DOHH2 (cell line): ENCODE measurements around the gene PACRG.

Source experiments
- H3F3A ChIP-seq: fragments of 200-600 bp; sonication (generic), shearing (Covaris generic); 2 replicates; pipeline ENCODE4 v1.6.0; 2016; ENCODE audit warnings: antibody characterized with exemption, mild to moderate bottlenecking; ENCODE audit not compliant: control insufficient read depth, insufficient read depth
- H3K27ac ChIP-seq: fragments of 200-600 bp; sonication (generic); 2 replicates; pipeline ENCODE4 v1.5.1; 2014; ENCODE audit warnings: low read depth, mild to moderate bottlenecking, low read length, moderate library complexity
- H3K27me3 ChIP-seq: fragments of 200-600 bp; sonication (generic); 2 replicates; pipeline ENCODE4 v1.6.1; 2014; ENCODE audit warnings: mild to moderate bottlenecking, low read length, mixed read lengths; ENCODE audit not compliant: control insufficient read depth
- H3K36me3 ChIP-seq: fragments of 200-600 bp; sonication (generic); 2 replicates; pipeline ENCODE4 v1.6.1; 2014; ENCODE audit warnings: mild to moderate bottlenecking, low read length, moderate library complexity, mixed read lengths; ENCODE audit not compliant: control insufficient read depth
- H3K4me1 ChIP-seq: fragments of 200-600 bp; sonication (generic); 2 replicates; pipeline ENCODE4 v1.6.1; 2014; ENCODE audit warnings: mild to moderate bottlenecking, low read length, mixed read lengths; ENCODE audit not compliant: control insufficient read depth
- H3K4me2 ChIP-seq: fragments of 200-600 bp; sonication (generic); 2 replicates; pipeline ENCODE4 v1.6.0; 2014; ENCODE audit warnings: mild to moderate bottlenecking, low read length, moderate library complexity
- H3K4me3 ChIP-seq: fragments of 200-600 bp; sonication (generic); 2 replicates; pipeline ENCODE4 v1.5.1; 2014; ENCODE audit warnings: mild to moderate bottlenecking, low read length, mixed read lengths
- H3K79me2 ChIP-seq: fragments of 200-600 bp; sonication (generic); 2 replicates; pipeline ENCODE4 v1.6.1; 2014; ENCODE audit warnings: mild to moderate bottlenecking, low read length, mixed read lengths; ENCODE audit not compliant: control insufficient read depth
- H3K9me2 ChIP-seq: fragments of 200-600 bp; sonication (generic); replicated peaks from 2 replicates; pipeline ENCODE4 v1.6.1; 2014; ENCODE audit warnings: mild to moderate bottlenecking, low read length, mixed read lengths; ENCODE audit not compliant: control insufficient read depth
- H3K9me3 ChIP-seq: fragments of 200-600 bp; sonication (generic); 2 replicates; pipeline ENCODE4 v1.6.1; 2014; ENCODE audit warnings: antibody characterized with exemption, low read length, mixed read lengths; ENCODE audit not compliant: control insufficient read depth, insufficient read depth
- H4K20me1 ChIP-seq: fragments of 200-600 bp; sonication (generic); 2 replicates; pipeline ENCODE4 v1.6.0; 2014; ENCODE audit warnings: low read depth, mild to moderate bottlenecking, antibody characterized with exemption, low read length, moderate library complexity; ENCODE audit not compliant: control insufficient read depth, insufficient read depth
- CTCF ChIP-seq: fragments of 200-600 bp; sonication (generic); IDR thresholded peaks from one replicate; pipeline ENCODE4 v1.5.1; 2014; ENCODE audit warnings: antibody characterized with exemption, mild to moderate bottlenecking, low read depth, low read length; ENCODE audit not compliant: poor library complexity, severe bottlenecking
- EZH2phosphoT487 ChIP-seq: fragments of 200-600 bp; sonication (generic); IDR thresholded peaks from 2 replicates; pipeline ENCODE4 v1.6.1; 2017; ENCODE audit warnings: borderline replicate concordance, mild to moderate bottlenecking, antibody characterized with exemption, low read length, moderate library complexity, mixed read lengths

The PACRG gene

GRCh38 chr6:163285691-163286090 is 557.9 kb downstream of the PACRG start:
- H4K20me1 ChIP-seq, result no peaks in the 10 kb centered on the region
- H3K9me2 ChIP-seq, result no peaks in the 10 kb centered on the region
- H3K36me3 ChIP-seq, result no peaks in the 10 kb centered on the region
- H3K4me2 ChIP-seq, result no peak overlapping the region
- H3K79me2 ChIP-seq, result no peaks in the 10 kb centered on the region
- TF ChIP-seq EZH2phosphoT487 (no peak), CTCF (no peak)
- no peaks in the 10 kb centered on the region for H3K9me3 ChIP-seq
- H3K27me3 ChIP-seq, result no peaks in the 10 kb centered on the region
- no peaks in the 10 kb centered on the region for H3K4me1 ChIP-seq
- no peak overlapping the region for H3K27ac ChIP-seq
- no peak overlapping the region for H3K4me3 ChIP-seq
- no peaks in the 10 kb centered on the region for H3F3A ChIP-seq

- Histone ChIP-seq H3K4me1 (no peaks in the 10 kb centered on the region), H3K27me3 (no peaks in the 10 kb centered on the region), H4K20me1 (no peaks in the 10 kb centered on the region), H3K36me3 (no peaks in the 10 kb centered on the region), H3K4me2 (no peak overlapping the region), H3F3A (no peaks in the 10 kb centered on the region), H3K4me3 (no peak overlapping the region), H3K79me2 (no peaks in the 10 kb centered on the region), H3K27ac (no peak overlapping the region), H3K9me3 (no peaks in the 10 kb centered on the region), H3K9me2 (no peaks in the 10 kb centered on the region)
- TF ChIP-seq EZH2phosphoT487 (no peak), CTCF (no peak)
Measured at GRCh38 chr6:163287626-163288025, 559.9 kb downstream of the PACRG start.

- Histone ChIP-seq H3K4me1 (no peaks in the 10 kb centered on the region), H3K79me2 (no peaks in the 10 kb centered on the region), H4K20me1 (no peaks in the 10 kb centered on the region), H3K9me3 (no peaks in the 10 kb centered on the region), H3K27ac (no peak overlapping the region), H3K9me2 (no peaks in the 10 kb centered on the region), H3K27me3 (no peaks in the 10 kb centered on the region), H3K4me2 (no peak overlapping the region), H3K36me3 (no peaks in the 10 kb centered on the region), H3F3A (no peaks in the 10 kb centered on the region), H3K4me3 (no peak overlapping the region)
- TF ChIP-seq CTCF, result no peak
- no peak for TF ChIP-seq EZH2phosphoT487
Measured at GRCh38 chr6:163288066-163288465, 560.3 kb downstream of the PACRG start.

GRCh38 chr6:163288915-163289314 is 561.1 kb downstream of the PACRG start:
- TF ChIP-seq CTCF (no peak), EZH2phosphoT487 (no peak)
- H3K27me3 ChIP-seq, result no peaks in the 10 kb centered on the region

More at GRCh38 chr6:163288915-163289314, 561.1 kb downstream of the PACRG start:
- no peaks in the 10 kb centered on the region for H4K20me1 ChIP-seq
- H3K4me2 ChIP-seq, result no peak overlapping the region
- no peaks in the 10 kb centered on the region for H3F3A ChIP-seq
- no peaks in the 10 kb centered on the region for H3K9me3 ChIP-seq
- H3K27ac ChIP-seq, result no peak overlapping the region
- H3K9me2 ChIP-seq, result no peaks in the 10 kb centered on the region
- no peaks in the 10 kb centered on the region for H3K79me2 ChIP-seq
- H3K4me1 ChIP-seq, result no peaks in the 10 kb centered on the region
- no peaks in the 10 kb centered on the region for H3K36me3 ChIP-seq
- no peak overlapping the region for H3K4me3 ChIP-seq
